HCEC 1CT (cell line): ENCODE measurements around the gene GREM1.

Source experiments
- DNase-seq: peaks from one replicate; pipeline ENCODE4 v3.0.0-alpha.2; 2017

The GREM1 gene

GRCh38 chr15:32732574-32733157 lies 14.9 kb downstream of the GREM1 start:
- DNase-seq: no peak

DNA sequence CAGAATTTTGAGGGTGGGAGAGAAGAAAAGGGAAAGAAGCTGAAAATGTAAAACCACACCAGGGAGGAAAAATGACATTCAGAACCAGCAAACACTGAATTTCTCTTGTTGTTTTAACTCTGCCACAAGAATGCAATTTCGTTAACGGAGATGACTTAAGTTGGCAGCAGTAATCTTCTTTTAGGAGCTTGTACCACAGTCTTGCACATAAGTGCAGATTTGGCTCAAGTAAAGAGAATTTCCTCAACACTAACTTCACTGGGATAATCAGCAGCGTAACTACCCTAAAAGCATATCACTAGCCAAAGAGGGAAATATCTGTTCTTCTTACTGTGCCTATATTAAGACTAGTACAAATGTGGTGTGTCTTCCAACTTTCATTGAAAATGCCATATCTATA lies 15.5 kb downstream of the GREM1 start:
- DNase-seq: peak; percentile 7

DNA sequence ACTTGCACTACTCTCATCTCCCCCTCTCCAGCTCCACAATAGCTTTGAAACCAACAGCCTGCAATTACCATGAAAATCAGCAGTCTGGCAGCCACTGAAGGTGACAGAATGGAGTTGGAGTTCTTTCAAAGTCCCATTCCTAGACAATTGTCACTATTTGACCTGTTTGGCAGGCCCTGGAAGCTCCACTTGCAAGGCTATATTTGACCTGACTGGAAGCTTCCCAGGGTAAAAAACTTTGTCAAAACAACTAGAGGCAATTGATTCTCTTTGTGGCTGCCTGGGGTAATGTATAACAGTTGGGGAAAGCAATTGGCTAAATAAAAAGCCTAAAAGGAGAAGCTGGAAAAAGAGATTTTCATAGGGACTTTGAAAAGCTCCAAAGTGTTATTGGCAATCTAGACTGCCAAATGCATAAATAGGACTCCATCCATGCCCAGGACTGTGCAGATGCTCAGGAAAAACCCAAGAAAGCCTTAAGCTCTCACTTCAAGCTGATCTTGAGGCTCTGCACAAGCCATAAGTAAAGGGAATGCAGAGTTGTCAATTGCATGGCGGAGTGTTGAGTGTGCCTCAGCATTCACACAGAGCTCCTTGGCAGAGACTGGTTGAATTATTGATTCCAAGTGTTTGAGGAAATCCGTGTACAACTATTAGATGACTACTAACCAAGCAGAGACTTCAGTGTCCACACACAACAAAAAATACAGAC lies 18.3 kb downstream of the GREM1 start:
- peak; percentile 57 for DNase-seq

- DNase-seq: peak; percentile 65
Observed at GRCh38 chr15:32736701-32737061, 18.9 kb downstream of the GREM1 start.

GRCh38 chr15:32737304-32737703 lies 19.5 kb downstream of the GREM1 start:
- peak; percentile 67 for DNase-seq

- DNase-seq: peak; percentile 29
Observed at GRCh38 chr15:32738666-32739065, 20.9 kb downstream of the GREM1 start.

GRCh38 chr15:32739522-32740063 lies 21.8 kb downstream of the GREM1 start:
- peak; percentile 5 for DNase-seq

DNA sequence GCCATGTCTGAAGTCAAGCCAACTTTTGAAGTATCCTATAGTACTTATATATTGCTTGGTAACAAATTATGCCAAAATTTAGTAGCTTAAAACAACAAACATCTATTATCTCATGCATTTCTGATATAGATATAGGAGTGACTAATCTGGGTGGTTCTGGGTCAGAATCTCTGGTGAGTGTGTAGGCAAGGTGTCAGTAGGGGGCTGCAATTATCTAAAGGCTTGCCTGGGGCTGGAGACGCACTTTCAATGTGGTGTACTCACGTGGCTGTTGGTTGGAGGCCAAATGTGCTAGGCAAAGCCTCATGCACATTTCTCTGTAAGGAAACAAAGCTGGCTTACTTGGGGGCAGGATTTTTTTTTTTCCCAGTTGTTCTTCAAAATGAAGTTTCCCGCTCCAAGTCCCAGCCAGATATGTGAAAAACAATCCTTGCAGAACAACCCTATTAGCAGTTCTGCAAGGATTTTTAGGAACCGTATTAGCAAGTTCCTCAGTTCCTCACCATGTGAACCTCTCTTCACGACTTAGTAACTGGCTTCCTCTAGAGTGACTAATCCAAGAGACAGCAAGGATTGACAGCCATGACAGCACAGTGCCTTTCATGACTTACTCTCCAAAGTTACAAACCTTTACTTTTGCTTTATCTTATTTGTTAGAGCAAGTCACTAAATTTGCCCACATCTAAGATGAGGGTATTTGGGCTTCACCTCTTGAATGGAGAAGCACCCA lies 25.8 kb downstream of the GREM1 start:
- DNase-seq: no peak

DNA sequence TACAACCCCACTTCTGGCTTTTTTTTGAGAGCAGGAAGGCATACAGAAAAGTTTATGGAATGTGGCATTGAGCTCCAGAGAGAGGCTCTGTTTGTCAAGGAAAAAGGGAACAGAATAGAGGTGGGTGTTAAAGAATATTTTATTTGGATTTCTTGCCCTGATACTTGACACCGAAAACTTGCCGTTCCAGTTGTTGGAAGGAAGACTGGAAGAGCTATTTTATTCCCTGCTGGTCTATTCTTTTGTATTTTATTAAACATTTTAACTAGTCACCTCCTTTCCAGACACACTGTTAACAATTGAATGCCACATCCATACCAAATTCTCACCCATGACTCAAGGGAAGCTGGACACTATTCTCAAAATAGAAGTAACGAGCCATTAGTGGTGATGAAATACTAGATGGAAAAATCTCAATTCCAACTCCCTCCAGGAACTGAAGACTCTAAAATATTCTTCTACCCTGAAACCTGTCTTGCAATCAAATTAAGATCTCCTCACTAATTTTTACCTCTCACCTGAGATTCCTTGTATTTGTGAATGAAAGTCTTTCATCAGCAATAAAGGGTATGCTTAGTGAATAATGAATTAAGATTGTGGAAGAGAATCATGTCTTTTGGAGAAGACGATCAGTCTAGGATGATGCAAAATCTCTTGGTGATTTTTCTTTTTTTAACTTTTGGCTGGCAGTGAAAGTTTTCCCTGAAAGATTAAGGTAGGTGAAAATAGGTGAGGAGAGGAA lies 28.5 kb downstream of the GREM1 start:
- no peak for DNase-seq

GRCh38 chr15:32747921-32748342 lies 30.1 kb downstream of the GREM1 start:
- no peak for DNase-seq

DNA sequence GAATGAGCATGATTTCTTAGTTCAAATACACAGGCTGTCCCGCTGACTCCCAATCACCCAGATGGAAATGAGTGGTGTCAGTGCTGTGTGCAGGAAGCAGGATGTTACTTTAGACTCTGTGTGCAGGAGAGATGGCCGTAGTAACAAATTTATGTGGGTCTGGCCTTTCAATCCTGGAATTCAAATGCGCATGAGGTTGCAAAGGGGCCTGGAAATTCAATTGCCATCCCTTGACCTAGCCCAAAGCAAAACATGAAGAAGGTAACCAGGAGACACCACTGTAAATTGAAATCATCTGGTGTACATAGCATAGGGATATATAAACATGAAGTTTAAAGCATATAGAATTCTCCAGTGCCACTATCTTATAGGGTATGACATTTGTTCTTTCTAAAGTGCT lies 33.2 kb downstream of the GREM1 start:
- DNase-seq: no peak

DNA sequence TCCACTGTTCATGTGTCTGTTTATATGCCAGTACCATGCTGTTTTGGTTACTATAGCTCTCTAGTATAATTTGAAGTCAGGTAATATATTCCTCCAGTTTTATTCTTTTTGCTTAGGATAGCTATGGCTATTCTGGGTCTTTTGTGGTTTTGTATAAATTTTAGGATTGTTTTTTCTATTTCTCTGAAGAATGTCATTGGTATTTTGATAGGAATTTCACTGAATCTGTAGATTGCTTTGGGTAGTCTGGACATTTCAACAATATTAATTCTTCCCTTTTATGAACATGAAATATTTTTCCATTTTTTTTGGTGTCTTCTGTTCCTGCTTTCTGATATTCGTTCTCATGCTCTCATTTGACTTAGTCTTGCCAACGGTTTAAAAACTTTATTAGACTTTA lies 39.6 kb downstream of the GREM1 start:
- no peak for DNase-seq

DNA sequence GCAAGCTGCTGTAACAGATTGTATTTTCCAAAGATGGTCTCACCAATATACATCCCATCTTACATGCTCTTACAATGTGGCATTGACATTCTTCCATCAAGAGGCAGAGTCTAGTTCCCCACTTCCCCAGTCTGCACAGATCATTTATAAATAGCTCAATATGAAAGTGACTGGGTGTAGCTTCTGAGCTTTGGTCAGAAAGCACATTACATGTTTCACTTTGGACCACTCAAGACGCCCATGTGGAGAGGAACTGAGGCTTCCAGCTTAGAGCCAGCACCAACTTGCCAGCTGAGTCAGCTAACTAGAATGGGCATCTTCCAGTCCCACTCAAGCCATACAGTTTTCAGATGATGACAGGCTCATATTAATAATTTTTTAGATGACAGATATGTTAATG lies 45.5 kb downstream of the GREM1 start:
- no peak for DNase-seq

- DNase-seq: no peak
Observed at GRCh38 chr15:32765236-32765635, 47.4 kb downstream of the GREM1 start.

- no peak for DNase-seq
Observed at GRCh38 chr15:32766101-32766500, 48.3 kb downstream of the GREM1 start.

DNA sequence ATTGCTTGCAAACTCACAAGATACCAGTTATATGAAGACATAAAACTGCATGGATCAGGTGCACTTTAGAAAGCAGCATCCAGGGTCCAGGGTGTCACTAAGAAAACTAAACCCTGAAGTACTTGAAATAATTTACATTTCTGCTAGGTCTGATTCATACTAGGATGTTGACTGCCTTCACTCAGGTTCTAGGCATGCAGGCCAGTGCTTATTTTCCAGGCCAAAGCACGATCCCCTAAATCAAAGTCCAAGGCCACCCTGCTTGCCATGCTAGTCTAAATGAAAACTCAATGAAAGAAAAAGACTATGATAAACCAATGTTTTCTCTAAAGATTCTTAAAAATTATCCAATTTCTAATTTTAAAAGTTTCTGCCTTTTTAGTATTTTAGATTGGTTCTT lies 49.4 kb downstream of the GREM1 start:
- DNase-seq: no peak

DNA sequence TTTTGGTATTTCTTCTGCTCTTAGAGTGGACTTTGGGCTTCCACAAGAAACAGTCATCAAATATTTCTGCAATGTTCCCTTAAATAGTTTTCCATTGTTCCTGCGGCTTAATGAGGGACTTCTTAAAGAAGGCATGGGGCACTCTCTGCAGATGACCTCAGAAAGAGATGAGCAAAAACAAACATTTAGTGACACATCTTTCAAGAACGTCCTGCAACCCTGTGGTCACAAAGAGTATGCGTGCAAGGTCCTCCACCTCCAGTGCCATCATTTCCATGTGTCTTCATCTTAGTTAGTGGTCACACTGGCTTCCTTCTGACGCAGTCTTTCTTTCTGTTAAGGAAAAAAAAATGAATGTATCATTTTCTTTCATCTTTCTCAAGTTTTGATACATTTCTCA lies 56.2 kb downstream of the GREM1 start:
- peak; percentile 95 for DNase-seq

DNA sequence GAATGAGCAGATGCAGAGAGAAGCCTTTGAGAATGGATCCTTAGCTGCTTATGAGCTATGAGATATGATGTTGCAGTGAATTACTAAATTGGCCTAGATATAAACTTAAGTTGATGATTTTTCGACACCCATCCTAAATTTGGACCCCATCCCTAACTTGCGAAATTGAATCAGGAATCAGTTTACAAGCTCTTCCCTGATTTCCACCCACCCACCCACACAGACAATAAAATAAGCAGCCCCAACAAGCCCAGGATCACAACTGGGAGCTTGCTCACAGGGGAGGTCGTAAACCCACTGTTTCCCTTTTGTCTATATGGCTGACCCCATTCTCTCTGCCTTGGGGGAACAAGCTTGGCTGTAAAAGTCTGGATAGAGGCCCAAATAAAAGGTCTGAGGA lies 57.3 kb downstream of the GREM1 start:
- DNase-seq: no peak

GRCh38 chr15:32778391-32779176 lies 60.8 kb downstream of the GREM1 start:
- no peak for DNase-seq

DNA sequence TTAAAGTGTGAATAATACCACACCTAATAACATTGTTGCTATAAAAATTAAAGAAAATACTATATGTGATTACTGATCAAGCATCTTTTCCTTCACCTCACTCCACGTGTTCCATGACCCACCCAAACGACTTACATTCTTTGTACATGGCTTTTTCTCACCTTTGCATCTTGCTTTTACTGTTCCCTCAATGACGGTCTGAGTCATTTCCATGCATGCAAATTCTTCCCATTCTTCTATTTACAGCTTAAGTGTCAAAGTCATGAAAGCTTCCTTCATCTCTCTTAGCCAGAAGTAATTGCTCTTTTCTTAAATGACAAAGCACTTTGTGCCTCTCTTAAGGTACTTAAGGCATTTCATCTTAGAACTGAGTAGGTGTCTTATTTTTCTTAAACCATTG lies 64.0 kb downstream of the GREM1 start:
- DNase-seq: no peak

- DNase-seq: peak; percentile 31
Observed at GRCh38 chr15:32784581-32784980, 66.8 kb downstream of the GREM1 start.

GRCh38 chr15:32786906-32787305 lies 69.1 kb downstream of the GREM1 start:
- DNase-seq: no peak
